Fibroblast of lung (primary cell): ENCODE results near the gene NT5DC4. TPM values are rescaled to one million over a fixed set of nuclear protein-coding genes. Genes with fewer than 3 reads are reported as not detected.

Experiments
- DNase-seq, 2 donors: peaks; one replicate each; pipeline versions ENCODE4 v3.0.0 to v3.0.0-alpha.2; 2010; ENCODE audit warnings: low read depth in 2 of 2
- H2AFZ ChIP-seq: 2 replicates; pipeline ENCODE4 v1.5.1; 2012; ENCODE audit warnings: low read length, control low read depth, inconsistent platforms
- H3K27ac ChIP-seq: 2 replicates; pipeline ENCODE4 v1.5.1; 2011; ENCODE audit warnings: low read length, control low read depth; ENCODE audit not compliant: insufficient read depth
- H3K27me3 ChIP-seq: 2 replicates; pipeline ENCODE4 v1.5.1; 2011; ENCODE audit warnings: mild to moderate bottlenecking, low read length; ENCODE audit not compliant: control insufficient read depth, insufficient read depth
- H3K36me3 ChIP-seq: 2 replicates; pipeline ENCODE4 v1.5.1; 2011; ENCODE audit warnings: low read length; ENCODE audit not compliant: control insufficient read depth, insufficient read depth
- H3K4me1 ChIP-seq: 2 replicates; pipeline ENCODE4 v1.5.1; 2011; ENCODE audit warnings: low read length; ENCODE audit not compliant: control insufficient read depth, insufficient read depth; ENCODE audit errors: extremely low read depth
- H3K4me2 ChIP-seq: 2 replicates; pipeline ENCODE4 v1.5.1; 2011; ENCODE audit warnings: low read length, control low read depth; ENCODE audit not compliant: insufficient read depth; ENCODE audit errors: extremely low read depth
- H3K4me3 ChIP-seq, 4 experiments: fragments of 200-600 bp in 1 of 4; sonication (generic) in 1 of 4; replicated peaks in 1 of 4; 2 replicates each; pipeline ENCODE4 v1.5.1; 2011 to 2016; ENCODE audit warnings: low read length in 4 of 4, low read depth in 3 of 4, mild to moderate bottlenecking in 3 of 4, control low read depth in 2 of 4, inconsistent platforms in 1 of 4, mixed read lengths in 1 of 4; ENCODE audit not compliant: insufficient read depth in 1 of 4; ENCODE audit errors: control extremely low read depth in 1 of 4
- H3K79me2 ChIP-seq: 2 replicates; pipeline ENCODE4 v1.5.1; 2012; ENCODE audit warnings: mild to moderate bottlenecking, low read length, inconsistent platforms; ENCODE audit not compliant: control insufficient read depth, insufficient read depth
- H3K9ac ChIP-seq: 2 replicates; pipeline ENCODE4 v1.5.1; 2011; ENCODE audit warnings: mild to moderate bottlenecking, low read length, control low read depth; ENCODE audit not compliant: insufficient read depth
- H3K9me3 ChIP-seq: 2 replicates; pipeline ENCODE4 v1.5.1; 2012; ENCODE audit warnings: low read depth, low read length; ENCODE audit not compliant: control insufficient read depth, insufficient read depth
- H4K20me1 ChIP-seq: 2 replicates; pipeline ENCODE4 v1.5.1; 2011; ENCODE audit warnings: low read length; ENCODE audit not compliant: control insufficient read depth, insufficient read depth; ENCODE audit errors: extremely low read depth
- CTCF ChIP-seq, 2 donors: IDR thresholded peaks in 1 of 2; conservative IDR thresholded peaks in 1 of 2; 1 replicate in 1 of 2; 2 replicates in 1 of 2; pipeline ENCODE4 v1.5.1; 2011 to 2012; ENCODE audit warnings: low read length in 2 of 2, control low read depth in 1 of 2, inconsistent platforms in 1 of 2, low read depth in 1 of 2, mild to moderate bottlenecking in 1 of 2
- EZH2 ChIP-seq: IDR thresholded peaks from 2 replicates; pipeline ENCODE4 v1.5.1; 2012; ENCODE audit warnings: low read length, control low read depth, mild to moderate bottlenecking; ENCODE audit errors: missing control alignments
- polyA plus RNA-seq, 2 donors: library from polyadenylated mRNA; depleted of rRNA in 1 of 2; stranded (reverse) in 1 of 2; unstranded in 1 of 2; fragments of >200 nt; gene quantifications; 2 replicates each; pipeline ENCODE4 v1.2.1, GENCODE V29; 2011 to 2012; ENCODE audit warnings: missing spikeins in 1 of 2
- total RNA-seq: library from RNA; depleted of rRNA; stranded (reverse); fragments of >200 nt; gene quantifications from 2 replicates; pipeline ENCODE4 v1.2.1, GENCODE V29; 2014

NT5DC4 gene
- total and polyA plus RNA-seq, 2 donors (not counting 1 experiment from before 2014, with no cell fraction given) = not detected

- DNase-seq = no peak
- Histone ChIP-seq H3K4me2 (no peak overlapping the region), H3K9me3 (no peaks in the 10 kb centered on the region), H3K27ac (no peak overlapping the region), H3K79me2 (no peaks in the 10 kb centered on the region), H4K20me1 (no peaks in the 10 kb centered on the region), H3K36me3 (no peaks in the 10 kb centered on the region), H3K9ac (no peak overlapping the region), H2AFZ (no peak overlapping the region), H3K4me1 (no peaks in the 10 kb centered on the region), H3K4me3 (no peak overlapping the region), H3K27me3 (no peaks in the 10 kb centered on the region)
- TF ChIP-seq EZH2 = no peak
- peak in 1 of 2 donors; percentile 35 for TF ChIP-seq CTCF (conservative IDR thresholded peaks at IDR 0.05 in 1 of 2, IDR thresholded peaks at IDR 0.05 in 1 of 2; ENCODE audit: low read depth in 1 of 2, low read length in 2 of 2)
Measured at GRCh38 chr2:112685271-112685884, 35.4 kb upstream of the NT5DC4 start.

- Histone ChIP-seq H3K4me2 (no peak overlapping the region), H3K9ac (no peak overlapping the region), H3K4me3 (no peak overlapping the region), H3K27me3 (no peaks in the 10 kb centered on the region), H3K27ac (no peak overlapping the region), H3K4me1 (peaks cover 5% of the 10 kb centered on the region), H2AFZ (no peak overlapping the region), H4K20me1 (no peaks in the 10 kb centered on the region), H3K79me2 (no peaks in the 10 kb centered on the region), H3K36me3 (no peaks in the 10 kb centered on the region), H3K9me3 (no peaks in the 10 kb centered on the region)
- TF ChIP-seq EZH2 (no peak), CTCF (conservative IDR thresholded peaks at IDR 0.05 in 1 of 2, IDR thresholded peaks at IDR 0.05 in 1 of 2; ENCODE audit: low read depth in 1 of 2, low read length in 2 of 2) (no peak)
- no peak for DNase-seq
Measured at GRCh38 chr2:112686348-112687217, 34.2 kb upstream of the NT5DC4 start.

GRCh38 chr2:112687522-112687921, 33.3 kb upstream of the NT5DC4 start:
- H3K4me3 ChIP-seq = no peak overlapping the region
- no peak overlapping the region for H3K4me2 ChIP-seq
- H3K36me3 ChIP-seq = no peaks in the 10 kb centered on the region
- DNase-seq = no peak
- no peak overlapping the region for H3K9ac ChIP-seq
- no peak overlapping the region for H2AFZ ChIP-seq
- H3K9me3 ChIP-seq = no peaks in the 10 kb centered on the region
- no peak for TF ChIP-seq CTCF (conservative IDR thresholded peaks at IDR 0.05 in 1 of 2, IDR thresholded peaks at IDR 0.05 in 1 of 2; ENCODE audit: low read depth in 1 of 2, low read length in 2 of 2)
- no peak for TF ChIP-seq EZH2
- no peaks in the 10 kb centered on the region for H3K27me3 ChIP-seq
- peaks cover 11% of the 10 kb centered on the region for H3K4me1 ChIP-seq
- H4K20me1 ChIP-seq = no peaks in the 10 kb centered on the region
- no peak overlapping the region for H3K27ac ChIP-seq
- no peaks in the 10 kb centered on the region for H3K79me2 ChIP-seq
